Activated T-helper 1 cell treated with Interleukin-2 at 50 U/mL for 16 hours (primary cell): ENCODE data around the gene MLLT6.
A peak's percentile ranks its signal among the peaks of the same experiment; 100 is the strongest.

Source experiments
- DNase-seq: peaks from one replicate; pipeline ENCODE4 v3.0.0-alpha.2; 2020; ENCODE audit warnings: low read depth

Gene MLLT6

DNA sequence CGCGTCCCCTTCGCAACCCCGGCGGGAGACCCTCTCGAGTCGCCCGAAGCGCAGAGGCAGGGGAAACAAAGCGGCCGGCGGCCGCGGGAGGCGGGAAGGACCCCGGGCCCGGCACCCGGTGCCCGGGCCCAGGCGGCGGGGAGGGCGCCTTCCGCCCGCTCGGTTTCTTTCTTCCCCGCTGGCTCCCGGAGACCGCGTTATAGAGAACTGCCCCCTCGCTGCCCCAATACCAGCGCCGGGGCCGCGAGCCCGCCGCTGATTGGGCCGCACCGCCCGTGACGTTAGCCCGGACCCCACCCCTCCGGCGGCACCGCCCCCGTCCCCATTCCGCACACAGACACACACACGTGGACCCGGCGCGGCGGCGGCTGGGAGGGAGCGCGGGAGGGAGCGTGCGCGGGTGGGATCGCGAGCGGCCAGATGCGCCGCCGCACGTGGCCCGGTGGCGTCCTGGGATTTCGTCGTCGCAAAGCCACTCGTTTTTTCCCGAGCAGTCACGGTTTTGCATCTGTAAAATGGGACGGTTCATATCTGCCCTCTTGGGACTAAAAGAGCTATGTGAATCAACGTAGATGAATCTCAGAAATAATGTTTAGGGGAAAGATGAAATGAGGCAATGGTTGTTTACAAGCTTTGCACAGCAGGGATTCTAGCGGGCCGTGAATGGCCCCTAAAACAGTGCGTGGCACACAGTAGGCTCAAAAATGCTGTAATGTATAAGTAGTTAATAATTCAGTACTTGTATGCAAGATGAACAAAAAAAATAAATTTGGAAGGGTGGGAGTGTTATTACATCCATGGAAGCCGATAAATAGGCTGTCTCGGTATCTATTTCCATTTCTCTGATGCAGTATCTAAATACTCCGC, 30.1 kb upstream of the MLLT6 start, which contains the start of gene EPOP:
Gene EPOP (minus strand): TSS at position 209 of the 867 bp plus-strand sequence. CDS start 462 bp downstream, outside the sequence.
- DNase-seq = peak; percentile 68

DNA sequence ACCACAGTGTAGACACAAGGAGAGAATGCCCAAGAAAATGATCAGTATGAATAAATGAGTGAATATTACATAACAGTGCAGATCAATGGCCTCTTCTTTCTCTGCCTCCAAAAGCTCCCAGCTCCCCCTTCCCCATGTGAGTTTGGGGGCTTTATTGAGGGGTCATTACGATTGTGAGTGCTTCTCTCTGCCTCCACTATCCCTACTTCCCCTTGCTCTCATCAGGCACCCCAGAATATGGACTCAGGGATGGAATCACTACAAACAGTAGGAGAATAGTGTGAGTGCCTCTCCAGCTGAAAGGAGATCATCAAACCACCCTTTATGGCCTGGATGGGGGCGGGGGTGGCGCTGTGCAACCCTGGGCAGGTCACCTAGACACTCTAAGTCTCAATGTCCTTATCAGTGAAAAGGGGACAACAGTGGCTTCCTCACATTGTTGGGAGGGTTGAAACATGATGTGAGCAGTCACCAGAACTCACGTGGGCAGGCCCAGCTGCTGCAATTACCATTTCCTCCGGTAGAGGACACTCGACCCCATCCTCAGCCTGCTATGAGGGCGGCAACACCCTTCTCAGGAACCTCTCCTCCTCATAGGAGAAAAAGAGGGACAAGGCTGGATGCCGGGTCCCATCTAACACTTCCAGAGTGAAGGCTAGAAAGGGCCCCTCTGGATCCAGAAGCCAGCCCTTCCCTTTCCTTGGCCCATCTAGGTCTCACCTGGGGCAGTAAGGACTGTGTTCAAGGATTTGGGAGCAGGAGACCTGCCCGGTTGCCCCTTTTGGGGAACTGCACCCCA, 28.2 kb upstream of the MLLT6 start:
- DNase-seq = peak; percentile 61

DNA sequence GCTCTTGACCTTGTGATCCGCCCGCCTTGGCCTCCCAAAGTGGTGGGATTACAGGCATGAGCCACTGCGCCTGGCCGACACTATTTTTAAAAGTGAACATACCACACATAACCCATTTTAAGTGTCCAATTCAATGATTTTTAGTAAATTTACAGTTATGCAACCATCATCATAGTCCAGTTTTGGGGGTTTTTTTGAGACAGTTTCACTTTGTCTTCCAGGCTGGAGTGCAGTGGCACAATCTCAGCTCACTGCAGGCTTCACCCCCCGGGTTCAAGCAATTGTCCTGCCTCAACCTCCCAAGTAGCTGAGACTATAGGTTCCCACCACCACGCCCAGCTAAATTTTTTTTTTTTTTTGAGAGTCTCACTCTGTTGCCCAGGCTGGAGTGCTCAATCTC, 27.3 kb upstream of the MLLT6 start:
- DNase-seq = no peak

DNA sequence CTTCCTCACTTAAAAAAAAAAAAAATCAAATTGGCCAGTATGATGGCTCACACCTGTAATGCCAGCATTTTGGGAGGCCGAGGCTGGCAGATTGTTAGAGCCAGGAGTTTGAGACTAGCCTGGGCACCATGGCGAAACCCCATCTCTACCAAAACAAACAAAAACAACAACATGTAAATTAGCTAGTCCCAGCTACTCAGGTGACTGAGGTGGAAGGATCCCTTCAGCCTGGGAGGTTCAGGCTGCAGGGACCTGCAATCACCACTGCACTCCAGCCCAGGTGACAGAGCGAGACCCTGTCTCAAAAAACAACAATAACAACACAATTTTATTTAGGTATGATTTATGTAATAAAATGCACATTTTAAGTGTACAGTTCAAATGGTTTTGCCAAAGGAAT, 24.0 kb upstream of the MLLT6 start:
- no peak for DNase-seq

DNA sequence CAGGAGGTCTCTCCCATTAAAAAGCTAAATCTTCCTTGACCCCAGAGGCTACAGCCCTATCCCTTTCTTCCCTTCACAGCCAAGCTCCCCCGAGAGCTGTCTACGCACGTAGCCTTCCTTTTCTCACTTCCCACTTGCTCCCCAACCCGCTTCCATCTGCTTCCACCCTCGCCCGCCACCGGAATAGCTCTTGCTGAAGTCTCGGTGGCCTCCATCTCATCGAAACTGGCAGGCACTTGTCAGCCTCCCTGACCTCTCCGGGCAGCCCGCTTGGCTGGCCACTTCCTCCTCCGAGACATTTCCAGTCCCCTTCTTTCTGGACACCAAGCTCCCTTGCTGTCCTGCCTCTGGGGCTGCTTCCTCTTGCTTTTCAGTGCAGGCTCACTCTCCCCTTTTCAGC, 19.6 kb upstream of the MLLT6 start:
- no peak for DNase-seq

DNA sequence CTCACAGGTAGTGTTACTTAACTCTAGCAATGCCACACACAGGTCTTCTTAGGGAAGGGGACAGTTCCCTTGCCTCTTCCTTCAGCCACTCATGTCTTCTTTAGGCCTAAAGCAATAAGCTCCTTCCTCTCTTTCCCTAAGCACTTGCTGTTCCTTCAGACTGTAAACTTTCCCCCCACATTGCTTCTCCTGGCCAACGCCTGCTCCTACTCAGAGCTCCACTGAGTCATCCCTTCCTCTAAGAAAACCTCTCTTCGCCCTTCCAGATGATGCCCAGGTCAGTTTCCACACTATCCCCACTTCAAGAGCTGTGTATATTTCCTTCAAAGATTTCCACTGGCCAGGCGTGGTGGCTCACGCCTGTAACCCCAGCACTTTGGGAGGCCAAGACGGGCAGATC, 17.8 kb upstream of the MLLT6 start:
- DNase-seq = no peak

DNA sequence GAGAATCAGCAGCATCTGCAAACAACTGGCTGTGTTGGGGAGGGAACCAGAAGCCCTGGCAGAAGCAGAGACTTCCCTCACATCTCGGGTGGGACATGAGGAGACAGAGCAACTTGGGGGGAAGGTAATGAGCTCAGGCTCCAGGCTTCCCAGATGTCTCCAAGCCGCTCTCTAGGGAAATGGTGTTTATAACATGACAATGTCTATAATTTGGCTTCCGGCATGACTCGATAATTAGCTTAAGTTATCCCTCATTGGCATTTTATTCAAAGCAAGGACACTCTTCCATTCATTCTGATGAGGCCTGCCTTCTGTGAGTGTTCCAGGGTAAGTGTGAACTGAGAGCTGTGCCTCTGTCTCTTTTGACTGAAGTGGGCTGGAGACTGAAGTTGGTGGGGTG, 14.7 kb upstream of the MLLT6 start:
- no peak for DNase-seq

DNA sequence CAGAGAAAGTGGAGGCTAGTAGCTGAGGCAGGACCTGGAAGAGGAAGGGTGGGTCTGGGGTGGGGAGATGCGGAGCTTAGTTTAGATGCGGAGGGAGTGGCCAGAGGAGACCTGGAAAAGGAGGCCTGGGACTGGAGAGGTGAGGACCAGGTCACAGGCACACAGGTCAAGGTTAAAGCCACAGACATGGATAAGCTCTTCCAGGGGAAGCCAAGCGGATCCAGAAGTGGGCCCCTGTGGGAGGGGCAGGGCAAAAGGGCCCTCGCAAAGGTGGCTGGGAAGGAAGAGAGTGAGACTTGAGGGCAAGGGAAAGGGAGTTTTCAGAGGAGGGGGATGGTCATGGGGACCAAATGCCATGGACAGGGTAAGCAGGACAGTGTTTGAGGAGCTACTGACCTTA, 13.9 kb upstream of the MLLT6 start:
- DNase-seq = no peak

DNA sequence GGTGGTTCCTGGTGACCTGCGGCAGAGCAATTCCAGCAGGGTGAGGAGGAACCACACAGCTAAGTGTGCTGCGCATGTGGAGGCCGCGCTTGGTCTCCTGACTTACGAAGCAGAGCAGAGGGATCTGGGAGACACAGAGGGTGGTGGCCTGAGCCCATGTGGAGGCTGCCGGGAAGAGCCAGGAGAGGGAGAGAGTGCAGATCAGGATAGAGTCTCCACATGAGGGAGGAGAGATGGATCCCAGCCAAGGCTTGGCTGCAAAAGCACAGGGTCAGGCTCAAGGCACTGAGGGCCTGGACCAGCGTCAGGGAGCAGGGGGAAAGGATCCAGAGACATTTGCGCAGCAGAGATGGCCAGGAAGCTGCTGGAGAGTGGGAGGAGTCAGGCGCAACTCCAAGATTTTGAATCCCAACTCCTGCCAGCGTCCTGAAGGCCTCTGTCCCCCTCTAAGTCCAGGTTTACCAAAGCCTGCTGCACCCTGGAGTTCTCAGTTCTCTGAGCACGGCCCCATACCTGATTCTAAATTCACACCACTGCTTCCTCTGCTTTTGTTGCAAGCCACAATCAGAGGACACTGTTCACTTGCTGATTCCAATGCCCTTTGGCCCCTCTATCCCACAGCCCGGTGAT, 11.3 kb upstream of the MLLT6 start:
- DNase-seq = no peak

DNA sequence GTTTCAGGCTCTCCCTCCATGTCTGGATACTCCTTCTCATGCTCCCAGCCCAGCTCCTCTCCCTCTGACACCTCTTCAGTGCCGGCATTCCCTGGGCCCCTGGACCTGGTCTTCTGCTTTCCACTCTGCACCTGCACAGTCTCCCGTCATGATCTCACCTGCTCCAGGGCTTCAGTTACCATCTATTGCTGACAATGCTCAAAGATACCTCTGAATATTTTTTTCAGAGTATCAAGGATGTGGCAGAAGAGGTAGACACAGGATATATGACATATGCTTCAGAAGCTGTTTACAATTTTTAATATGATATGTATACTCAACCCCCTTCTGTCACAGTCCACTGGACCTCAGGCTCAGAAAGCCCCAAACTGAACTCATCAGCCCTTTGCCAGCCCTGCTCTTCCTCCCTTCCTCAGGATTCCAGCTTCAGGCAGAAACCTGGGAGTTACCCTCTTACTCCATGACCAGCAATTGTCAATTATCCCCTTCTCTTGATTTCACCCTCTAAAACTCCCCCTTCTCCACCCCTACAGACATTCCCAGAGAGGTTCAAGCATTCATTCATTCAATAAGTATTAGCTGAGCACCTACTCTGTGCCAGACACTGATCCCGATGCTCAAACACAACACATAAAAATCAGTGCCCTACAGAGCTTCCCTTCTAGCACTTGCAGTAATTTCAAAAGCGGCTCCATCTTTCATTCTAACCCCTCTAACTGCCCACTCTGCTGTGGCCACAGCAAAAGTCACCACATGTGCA, 7.8 kb upstream of the MLLT6 start:
- no peak for DNase-seq

DNA sequence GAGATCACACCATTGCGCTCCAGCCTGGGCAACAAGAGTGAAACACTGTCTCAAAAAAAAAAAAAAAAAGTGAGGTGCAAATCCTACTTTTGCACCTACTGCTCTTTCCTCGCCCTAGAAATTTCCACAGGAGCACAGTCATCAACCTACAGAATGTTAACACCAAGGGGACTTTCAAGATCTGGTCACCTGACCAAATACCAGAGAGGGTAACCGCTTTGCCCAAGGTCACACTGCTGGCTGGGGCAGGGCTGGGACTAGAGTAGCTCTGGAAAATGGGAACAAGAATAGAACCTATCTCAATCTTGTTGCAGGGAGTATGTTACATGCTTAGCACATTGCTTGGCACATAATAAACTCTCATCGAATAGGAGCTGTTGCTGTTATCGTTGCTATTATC, 6.3 kb upstream of the MLLT6 start:
- DNase-seq = no peak

DNA sequence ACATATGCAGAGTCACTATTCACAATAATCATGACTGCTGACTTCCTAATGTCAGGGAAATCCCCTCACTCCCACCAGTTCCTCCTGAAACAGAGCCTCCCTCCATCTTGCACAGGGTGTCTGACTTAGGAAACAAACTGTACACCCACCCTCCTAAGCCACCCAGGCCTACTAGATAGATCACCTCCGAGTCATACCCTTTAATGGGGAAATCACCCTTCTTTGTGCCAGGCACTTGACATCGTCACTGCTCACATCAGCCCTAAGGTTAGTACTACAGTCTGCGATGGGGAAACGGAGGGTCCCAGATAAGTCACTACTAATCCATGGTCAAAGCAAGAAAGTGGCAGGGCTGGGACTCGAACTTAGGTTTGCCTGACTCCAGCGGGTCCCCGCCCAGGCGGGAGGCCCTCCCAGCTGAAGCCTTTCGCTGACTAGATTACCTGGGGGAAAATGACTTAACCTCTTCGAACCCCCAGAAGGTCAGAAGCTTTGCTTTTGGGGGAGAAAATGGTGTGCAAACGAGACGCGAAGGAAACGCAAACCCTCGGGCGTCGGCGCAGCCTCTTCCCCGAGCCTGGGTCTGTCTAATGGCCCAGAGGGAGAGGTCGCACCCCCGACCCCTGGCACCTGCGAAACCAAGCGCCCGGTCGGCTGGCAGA, 3.4 kb upstream of the MLLT6 start:
- peak; percentile 31 for DNase-seq

DNA sequence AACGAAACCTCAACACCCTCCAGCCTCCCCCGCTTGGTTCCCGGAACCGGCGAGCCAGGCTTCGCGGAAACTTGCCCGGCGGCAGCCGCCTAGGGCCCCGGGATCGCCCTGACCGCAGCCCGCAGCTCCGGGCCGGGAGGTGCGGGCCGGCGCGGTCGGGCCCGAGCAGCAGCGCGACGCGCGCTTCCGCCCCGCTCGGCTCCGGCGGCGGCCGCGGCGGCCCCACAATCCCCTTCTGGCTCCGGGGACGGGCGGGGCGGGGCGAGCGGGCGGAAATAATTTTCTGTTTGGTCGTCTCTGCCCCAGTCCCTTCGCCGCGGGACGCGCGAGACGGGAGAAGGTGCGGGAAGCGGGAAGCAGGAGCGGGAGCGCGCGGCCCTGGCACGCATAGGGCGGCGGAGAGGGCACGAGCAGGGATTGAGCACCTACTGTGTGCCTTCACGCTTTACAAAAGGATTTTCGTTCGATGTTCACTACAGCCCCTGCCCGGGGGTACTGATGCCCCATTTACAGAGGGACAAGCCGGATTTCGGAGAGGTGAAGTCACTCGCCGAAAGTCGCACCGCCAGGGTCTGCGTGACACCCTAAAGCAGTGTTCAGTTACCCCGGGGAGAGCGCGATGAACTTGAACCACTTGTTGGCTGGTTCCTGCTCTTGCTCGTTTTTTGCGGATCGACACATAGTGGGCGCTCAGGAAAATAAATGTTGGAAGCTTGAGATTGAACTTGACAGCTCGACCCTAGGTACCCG, 2.7 kb upstream of the MLLT6 start:
- DNase-seq = peak; percentile 74

DNA sequence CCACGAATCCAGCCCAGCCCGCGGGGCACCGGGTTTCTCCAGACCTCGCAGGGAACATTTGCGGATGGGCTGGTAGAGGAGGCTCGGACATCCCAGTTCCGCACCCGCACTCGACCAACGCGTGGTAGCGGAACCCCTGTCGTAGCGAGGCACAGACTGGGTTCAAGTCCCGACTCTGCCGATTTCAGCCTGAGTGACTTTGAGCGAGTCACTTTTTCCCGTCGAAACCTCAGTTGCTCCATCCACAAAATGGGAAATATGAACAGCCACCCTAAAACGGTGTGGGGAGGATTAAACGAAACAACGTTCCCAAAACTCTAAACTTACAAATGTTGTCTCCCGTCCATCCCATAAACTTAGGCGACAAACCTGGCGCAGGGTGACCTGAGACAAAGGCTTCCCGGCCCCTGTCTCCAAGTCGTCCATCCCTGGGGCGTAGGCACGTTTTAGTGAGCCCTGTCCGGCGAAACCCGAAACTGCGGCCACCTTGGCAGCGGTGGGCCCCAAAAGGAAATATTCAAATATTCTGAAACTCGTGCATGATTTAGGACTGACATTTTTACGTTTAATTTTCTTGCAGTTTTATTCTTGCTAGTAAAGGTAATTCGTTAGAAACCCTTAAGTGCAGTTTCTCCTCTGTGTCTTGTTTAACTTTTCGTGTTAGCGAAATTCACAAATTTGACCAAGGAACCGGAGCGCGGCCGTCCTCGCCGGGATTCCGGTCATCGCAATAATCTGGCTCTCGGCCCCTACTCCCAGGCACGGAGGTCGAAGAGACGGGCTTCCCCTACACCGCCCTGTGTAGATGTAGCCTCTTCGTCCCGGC, 1.9 kb upstream of the MLLT6 start:
- DNase-seq = no peak

DNA sequence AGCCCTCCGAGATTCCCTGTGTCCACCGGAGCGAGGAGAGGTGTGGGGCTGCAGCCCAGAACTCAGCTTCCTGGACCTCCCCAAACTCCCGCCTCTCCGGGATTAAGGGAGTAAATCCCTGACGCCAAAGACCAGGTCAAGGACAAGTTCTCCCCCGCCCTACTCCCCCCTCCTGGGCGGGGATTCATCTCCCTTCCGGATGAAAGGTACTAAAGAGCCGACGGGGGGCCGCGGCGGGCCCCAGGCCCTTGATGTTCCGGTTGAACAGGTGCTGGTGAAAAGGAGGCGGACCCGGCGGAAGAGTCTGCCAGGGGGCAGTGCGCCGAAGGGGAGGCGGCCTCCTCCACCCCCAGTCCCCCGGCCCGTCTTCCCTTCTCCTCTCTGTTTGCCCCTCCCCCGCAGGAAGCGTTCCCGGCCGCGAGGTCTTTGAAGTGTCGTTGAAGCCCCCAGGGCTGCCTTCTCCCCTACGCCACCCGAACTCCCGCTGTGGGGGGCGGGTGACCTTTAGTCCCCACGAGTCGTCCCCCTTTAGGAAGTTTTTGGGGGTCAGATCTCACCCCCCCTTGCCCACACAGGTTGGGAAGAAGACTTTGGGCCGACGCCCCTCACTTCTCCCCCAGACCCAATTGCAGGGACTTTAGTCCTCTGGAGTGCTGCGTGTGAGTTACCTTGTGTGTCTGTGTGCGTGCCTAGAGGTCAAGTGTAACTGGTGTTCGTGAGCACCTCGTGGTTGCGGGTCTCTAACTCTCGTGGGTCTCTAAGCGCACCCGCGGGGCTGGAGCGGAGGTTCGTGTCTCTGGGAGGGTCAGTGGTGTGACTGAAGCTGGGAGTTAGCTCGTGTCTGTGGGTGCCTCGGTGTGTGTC, 1.1 kb upstream of the MLLT6 start:
- peak; percentile 63 for DNase-seq

DNA sequence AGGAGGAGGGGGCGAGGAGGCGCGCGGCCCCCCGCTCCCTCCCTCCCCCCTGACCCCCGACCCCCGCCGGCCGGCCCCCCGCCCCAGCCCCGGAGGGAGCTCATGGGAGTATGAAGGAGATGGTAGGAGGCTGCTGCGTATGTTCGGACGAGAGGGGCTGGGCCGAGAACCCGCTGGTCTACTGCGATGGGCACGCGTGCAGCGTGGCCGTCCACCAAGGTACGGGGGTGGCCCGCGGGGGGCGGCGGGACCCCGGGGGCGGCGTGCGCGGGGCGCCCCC, 390 bp downstream of the MLLT6 start:
- DNase-seq = no peak

DNA sequence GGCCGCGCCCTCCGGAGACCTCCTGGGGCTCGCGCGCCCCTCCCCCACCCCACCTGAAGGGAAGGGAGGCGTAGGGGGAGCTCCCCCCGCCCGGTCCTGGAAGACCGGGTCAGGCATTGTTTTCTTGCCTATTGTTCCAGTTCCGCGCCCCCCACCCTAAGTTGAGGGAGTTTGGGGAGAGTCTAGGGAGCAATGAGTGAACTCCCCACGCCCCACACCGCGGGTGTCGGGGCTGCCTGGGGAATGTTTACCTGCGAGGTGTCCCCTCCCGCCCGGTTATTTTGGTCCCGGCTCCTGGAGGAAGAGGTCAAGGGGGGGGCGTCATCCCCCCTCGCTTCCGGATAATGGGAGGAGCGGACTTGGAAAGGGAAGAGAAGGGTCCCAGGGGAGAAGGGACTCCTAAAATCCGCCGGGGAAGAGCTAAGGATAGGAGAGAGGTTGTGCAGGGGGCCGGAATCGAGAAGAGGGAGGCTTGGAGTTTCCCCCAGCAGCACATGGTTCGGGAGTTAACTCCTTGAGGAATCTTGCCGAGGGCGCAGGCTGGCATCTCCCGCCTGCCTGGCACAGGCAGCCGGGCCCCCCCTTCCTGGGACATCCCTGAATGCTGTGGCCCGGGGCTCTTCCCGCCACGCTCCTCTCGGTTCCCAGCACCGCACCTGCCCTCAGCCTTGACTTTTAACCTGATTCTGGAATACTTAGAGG, 881 bp downstream of the MLLT6 start:
- no peak for DNase-seq

DNA sequence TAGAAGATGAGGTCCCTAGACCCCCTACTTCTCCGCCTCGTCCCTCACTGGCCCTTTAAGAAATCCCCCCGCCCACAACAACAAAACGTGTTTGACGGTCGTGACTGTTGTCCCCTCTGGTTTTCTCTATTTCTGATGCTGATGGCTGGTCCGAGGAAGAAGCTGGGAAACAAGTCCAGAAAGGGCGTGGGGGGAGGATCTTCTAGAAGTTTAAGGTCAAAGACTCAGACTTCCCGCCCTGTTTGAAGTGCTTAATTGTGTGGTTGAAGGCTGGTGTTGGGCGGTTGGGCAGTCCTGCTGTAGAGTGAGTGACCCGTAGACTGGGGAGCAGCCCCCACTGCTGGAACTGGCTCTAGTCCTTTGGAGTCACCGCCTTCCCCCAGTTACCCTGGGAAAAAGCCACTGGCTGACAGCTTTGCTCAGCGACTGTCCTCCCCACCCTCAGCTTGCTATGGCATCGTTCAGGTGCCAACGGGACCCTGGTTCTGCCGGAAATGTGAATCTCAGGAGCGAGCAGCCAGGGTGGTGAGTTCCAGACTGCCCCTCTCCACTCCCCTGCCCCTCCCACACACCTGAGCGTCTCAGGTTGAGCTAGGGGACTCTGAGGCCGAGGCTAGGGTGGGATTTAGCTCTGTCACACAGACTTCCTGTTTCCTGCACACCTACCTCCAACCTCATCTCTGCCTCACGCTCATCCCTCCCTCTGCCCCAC, 1.6 kb downstream of the MLLT6 start:
- no peak for DNase-seq
